ACC112 (cell line): ENCODE results near the gene CHST7.

Source experiments
- H2AFZ ChIP-seq: fragments of 200-600 bp; sonication (generic); one replicate; pipeline ENCODE4 v1.6.0; 2017; ENCODE audit warnings: antibody characterized with exemption, low read length; ENCODE audit not compliant: unreplicated experiment
- H3K27ac ChIP-seq: fragments of 200-600 bp; sonication (generic); 2 replicates; pipeline ENCODE4 v1.5.1; 2014; ENCODE audit warnings: low read depth, mild to moderate bottlenecking, antibody characterized with exemption, low read length, moderate library complexity
- H3K27me3 ChIP-seq: fragments of 200-600 bp; sonication (generic); 2 replicates; pipeline ENCODE4 v1.6.1; 2014; ENCODE audit warnings: mild to moderate bottlenecking, antibody characterized with exemption, low read length, moderate library complexity, mixed read lengths; ENCODE audit not compliant: insufficient read depth
- H3K36me3 ChIP-seq: fragments of 200-600 bp; sonication (generic); 2 replicates; pipeline ENCODE4 v1.6.1; 2016; ENCODE audit warnings: mild to moderate bottlenecking, antibody characterized with exemption, low read length, moderate library complexity, mixed read lengths; ENCODE audit not compliant: insufficient read depth
- H3K4me1 ChIP-seq: fragments of 200-600 bp; sonication (generic); one replicate; pipeline ENCODE4 v1.6.1; 2016; ENCODE audit warnings: low read length, mixed read lengths; ENCODE audit not compliant: insufficient read depth, unreplicated experiment, control insufficient read depth
- H3K4me3 ChIP-seq: fragments of 200-600 bp; sonication (generic); 2 replicates; pipeline ENCODE4 v1.5.1; 2014; ENCODE audit warnings: mild to moderate bottlenecking, low read depth, low read length
- H3K79me2 ChIP-seq: fragments of 200-600 bp; sonication (generic); one replicate; pipeline ENCODE4 v1.6.0; 2016; ENCODE audit warnings: low read length; ENCODE audit not compliant: control insufficient read depth, unreplicated experiment, insufficient read depth

The CHST7 gene

GRCh38 chrX:46551494-46552128 is 22.0 kb upstream of the CHST7 start:
- peak overlapping the region; percentile 32; the same call in 1 of the 2 replicates for H3K27ac ChIP-seq
- peaks cover 2% of the 10 kb centered on the region; the same call in 1 of the 2 replicates for H3K36me3 ChIP-seq
- peaks cover 30% of the 10 kb centered on the region for H3K79me2 ChIP-seq
- H3K4me3 ChIP-seq: no peak overlapping the region
- peaks cover 11% of the 10 kb centered on the region for H3K4me1 ChIP-seq
- no peak overlapping the region for H2AFZ ChIP-seq
- no peaks in the 10 kb centered on the region for H3K27me3 ChIP-seq

DNA sequence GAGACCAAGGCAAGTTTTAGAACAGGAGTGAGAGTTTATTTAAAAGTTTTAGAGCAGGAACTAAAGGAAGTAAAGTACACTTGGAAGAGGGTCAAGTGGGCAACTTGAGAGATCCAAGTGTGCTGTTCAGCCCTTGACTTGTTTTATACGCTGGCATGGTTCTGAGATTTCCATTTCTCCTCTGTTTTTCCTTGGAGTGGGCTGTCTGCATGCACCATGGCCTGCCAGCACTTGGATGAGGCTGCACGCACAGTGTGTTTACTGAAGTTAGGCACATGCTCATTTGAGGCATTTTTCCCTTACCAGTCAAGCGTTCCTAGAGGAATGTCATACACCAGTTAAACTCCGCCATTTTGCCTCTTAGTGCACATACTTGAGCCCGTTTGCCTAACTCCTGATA is 19.6 kb upstream of the CHST7 start:
- Histone ChIP-seq H3K4me3 (no peak overlapping the region), H3K36me3 (peaks cover 2% of the 10 kb centered on the region; the same call in 1 of the 2 replicates), H3K27me3 (no peaks in the 10 kb centered on the region), H3K79me2 (peaks cover 8% of the 10 kb centered on the region), H2AFZ (no peak overlapping the region), H3K27ac (no peak overlapping the region), H3K4me1 (peaks cover 3% of the 10 kb centered on the region)

- H3K79me2 ChIP-seq: peaks cover 2% of the 10 kb centered on the region
- H3K4me1 ChIP-seq: peaks cover 3% of the 10 kb centered on the region
- no peaks in the 10 kb centered on the region for H3K36me3 ChIP-seq
- no peak overlapping the region for H3K27ac ChIP-seq
- no peak overlapping the region for H3K4me3 ChIP-seq
- H2AFZ ChIP-seq: no peak overlapping the region
- no peaks in the 10 kb centered on the region for H3K27me3 ChIP-seq
Observed at GRCh38 chrX:46554942-46555341, 18.6 kb upstream of the CHST7 start.

DNA sequence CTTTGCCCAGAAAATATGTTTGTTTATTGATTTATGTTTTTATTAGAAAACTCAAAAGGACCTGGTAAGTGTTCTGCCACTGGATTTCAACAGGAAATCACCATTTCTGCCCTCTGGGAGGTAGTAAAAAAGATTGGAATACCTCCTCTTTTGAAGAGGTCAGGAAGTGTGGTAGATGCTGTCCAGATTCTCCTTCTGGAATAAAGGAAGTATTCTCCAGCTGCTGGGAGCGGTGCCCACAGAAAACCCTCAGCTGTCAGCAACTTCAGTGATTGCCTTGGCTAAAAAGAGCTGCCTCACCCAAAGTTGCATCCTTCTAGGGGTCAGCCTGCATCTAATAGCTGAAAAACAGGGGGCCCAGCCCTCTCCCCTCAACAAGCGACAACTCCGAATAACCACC is 14.5 kb upstream of the CHST7 start:
- Histone ChIP-seq H2AFZ (no peak overlapping the region), H3K27ac (no peak overlapping the region), H3K4me3 (no peak overlapping the region), H3K27me3 (no peaks in the 10 kb centered on the region), H3K4me1 (peaks cover 3% of the 10 kb centered on the region), H3K36me3 (no peaks in the 10 kb centered on the region), H3K79me2 (no peaks in the 10 kb centered on the region)

GRCh38 chrX:46561824-46562657 is 11.5 kb upstream of the CHST7 start:
- Histone ChIP-seq H3K79me2 (no peaks in the 10 kb centered on the region), H3K27ac (no peak overlapping the region), H3K4me3 (no peak overlapping the region), H3K27me3 (no peaks in the 10 kb centered on the region), H3K36me3 (no peaks in the 10 kb centered on the region), H2AFZ (no peak overlapping the region), H3K4me1 (peaks cover 3% of the 10 kb centered on the region)

DNA sequence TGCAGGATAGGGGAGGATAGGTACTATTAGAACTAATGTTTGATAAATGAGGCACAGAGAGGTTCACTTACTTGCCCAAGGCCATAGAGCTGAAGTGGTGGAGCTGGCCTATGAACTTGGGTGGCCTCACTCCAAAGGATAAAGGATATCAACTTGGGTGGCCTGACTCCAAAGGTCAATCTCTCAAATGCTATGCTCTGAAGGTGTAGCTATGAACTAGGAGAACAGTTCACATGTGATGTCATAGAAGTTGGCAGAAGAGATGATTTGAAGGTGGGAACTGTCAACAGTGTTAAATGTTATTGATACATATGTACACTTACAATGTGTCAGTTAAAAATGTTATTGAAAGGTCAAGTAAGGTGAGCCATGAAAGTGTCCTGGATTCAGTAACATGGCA is 6.2 kb upstream of the CHST7 start:
- Histone ChIP-seq H2AFZ (no peak overlapping the region), H3K4me3 (no peak overlapping the region), H3K4me1 (no peaks in the 10 kb centered on the region), H3K79me2 (no peaks in the 10 kb centered on the region), H3K36me3 (no peaks in the 10 kb centered on the region), H3K27ac (no peak overlapping the region), H3K27me3 (no peaks in the 10 kb centered on the region)

GRCh38 chrX:46569621-46570020 is 3.9 kb upstream of the CHST7 start:
- Histone ChIP-seq H3K27ac (no peak overlapping the region), H3K4me3 (no peak overlapping the region), H3K4me1 (no peaks in the 10 kb centered on the region), H3K79me2 (no peaks in the 10 kb centered on the region), H3K36me3 (no peaks in the 10 kb centered on the region), H2AFZ (no peak overlapping the region), H3K27me3 (no peaks in the 10 kb centered on the region)

DNA sequence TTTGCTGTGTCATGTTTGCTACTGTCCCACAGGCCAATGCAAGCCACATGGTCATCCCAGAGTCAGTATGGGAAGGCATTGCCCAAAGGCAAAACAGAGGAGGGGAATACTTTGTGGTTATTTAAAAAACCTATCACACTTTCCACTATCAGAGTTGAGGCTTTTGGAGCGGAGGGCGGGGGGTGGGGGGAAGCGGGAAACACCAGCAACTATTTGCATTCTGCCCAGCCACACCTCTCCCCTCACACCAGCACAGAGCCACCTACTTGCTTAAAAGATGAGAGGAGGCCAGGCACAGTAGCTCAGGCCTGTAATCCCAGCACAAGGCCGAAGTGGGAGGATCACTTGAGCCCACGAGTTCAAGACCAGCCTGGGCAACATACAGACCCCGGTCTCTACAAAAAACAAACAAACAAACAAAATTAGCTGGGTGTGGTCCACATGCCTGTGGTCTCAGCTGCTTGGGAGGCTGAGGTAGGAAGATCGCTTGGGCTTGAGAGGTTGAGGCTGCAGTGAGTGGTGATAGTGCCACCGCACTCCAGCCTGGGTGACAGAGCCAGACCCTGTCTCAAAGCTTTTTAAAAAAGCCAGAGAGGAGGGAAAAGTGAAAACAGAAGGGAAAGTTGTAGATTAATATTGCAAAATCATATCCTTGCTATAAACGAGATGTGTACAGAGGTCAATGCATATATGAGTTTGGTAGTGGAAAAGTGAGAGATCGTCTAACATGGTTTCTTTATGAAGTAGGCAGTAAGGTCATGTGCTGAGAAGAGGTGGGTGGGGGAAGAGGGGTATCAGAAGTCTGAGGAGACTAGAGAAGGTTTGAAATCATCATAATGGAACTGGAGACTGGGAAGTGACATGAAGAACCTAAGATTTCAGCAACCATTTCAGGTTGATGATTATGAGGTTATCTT is 1.9 kb upstream of the CHST7 start:
- no peak overlapping the region for H2AFZ ChIP-seq
- no peak overlapping the region for H3K4me3 ChIP-seq
- no peak overlapping the region for H3K27ac ChIP-seq
- H3K79me2 ChIP-seq: no peaks in the 10 kb centered on the region
- no peaks in the 10 kb centered on the region for H3K36me3 ChIP-seq
- H3K27me3 ChIP-seq: no peaks in the 10 kb centered on the region
- H3K4me1 ChIP-seq: no peaks in the 10 kb centered on the region

DNA sequence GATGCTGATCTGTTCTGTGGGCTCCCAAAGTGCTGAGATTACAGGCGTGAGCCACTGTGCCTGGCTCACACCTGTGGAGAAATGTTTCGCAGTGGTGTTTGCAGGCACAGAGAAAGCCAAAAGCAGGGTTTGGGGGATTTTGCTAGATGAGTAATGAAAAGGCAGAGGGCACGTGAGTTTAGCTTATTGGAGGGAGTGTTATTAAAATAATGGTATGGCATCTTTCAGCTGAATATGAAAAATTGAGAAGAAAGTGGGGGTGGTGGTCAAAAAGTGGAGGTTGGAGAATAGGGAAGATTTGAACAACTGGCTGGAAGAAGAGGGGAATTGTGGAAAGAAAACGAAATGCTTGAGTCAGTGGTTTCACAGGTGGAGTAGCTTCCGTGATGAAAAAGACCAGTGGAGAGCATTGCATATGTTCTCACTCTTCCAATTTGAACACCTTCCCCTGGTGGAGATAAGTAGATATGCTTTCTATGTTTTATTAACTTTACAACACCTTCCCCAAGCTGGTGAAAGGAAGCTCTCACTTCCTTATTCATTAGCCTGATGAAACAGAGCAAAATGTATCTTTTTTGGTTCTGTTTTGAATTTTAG is 1.1 kb upstream of the CHST7 start:
- Histone ChIP-seq H3K4me3 (peak overlapping the region; percentile 79; the same call in 1 of the 2 replicates), H2AFZ (peak overlapping the region; percentile 38), H3K4me1 (no peaks in the 10 kb centered on the region), H3K79me2 (peaks cover under 1% of the 10 kb centered on the region), H3K36me3 (no peaks in the 10 kb centered on the region), H3K27me3 (no peaks in the 10 kb centered on the region), H3K27ac (no peak overlapping the region)
